ENCODE data around the gene RETREG2.
A peak's percentile ranks its signal among the peaks of the same experiment; 100 is the strongest.

RETREG2 gene

GRCh38 chr2:219174146-219174545 lies 3.9 kb upstream of the RETREG2 start:
- no peak for TF ChIP-seq CTCF (conservative IDR thresholded peaks at IDR 0.05; ENCODE audit: low read depth, low read length)
- no peak for DNase-seq (ENCODE audit: low read depth)
- no peak overlapping the region for H3K4me3 ChIP-seq (ENCODE audit: low read depth, low read length)

GRCh38 chr2:219174801-219175200 lies 3.3 kb upstream of the RETREG2 start:
- no peak overlapping the region for H3K4me3 ChIP-seq (ENCODE audit: low read depth, low read length)
- TF ChIP-seq CTCF (conservative IDR thresholded peaks at IDR 0.05; ENCODE audit: low read depth, low read length), result no peak

GRCh38 chr2:219175486-219175885 lies 2.6 kb upstream of the RETREG2 start:
- TF ChIP-seq CTCF (conservative IDR thresholded peaks at IDR 0.05; ENCODE audit: low read depth, low read length), result no peak
- H3K4me3 ChIP-seq (ENCODE audit: low read depth, low read length), result no peak overlapping the region
- DNase-seq (ENCODE audit: low read depth), result no peak

More at GRCh38 chr2:219174801-219175200, 3.3 kb upstream of the RETREG2 start:
- DNase-seq (ENCODE audit: low read depth), result no peak

- no peak for TF ChIP-seq CTCF (conservative IDR thresholded peaks at IDR 0.05; ENCODE audit: low read depth, low read length)
- H3K4me3 ChIP-seq (ENCODE audit: low read depth, low read length), result peak overlapping the region; percentile 67
- DNase-seq (ENCODE audit: low read depth), result peak; percentile 50
Observed at GRCh38 chr2:219175928-219176817, 1.9 kb upstream of the RETREG2 start.

GRCh38 chr2:219176818-219177551 lies 1.1 kb upstream of the RETREG2 start, which contains the start of gene CNPPD1:
TSS of gene CNPPD1 (minus strand) at chr2:219176925. CDS start at chr2:219176828, 97 bp downstream.
- no peak for TF ChIP-seq CTCF (conservative IDR thresholded peaks at IDR 0.05; ENCODE audit: low read depth, low read length)
- peak within 1 kb of the TSS; percentile 67 for H3K4me3 ChIP-seq (ENCODE audit: low read depth, low read length)
- peak; percentile 76 for DNase-seq (ENCODE audit: low read depth)

GRCh38 chr2:219178377-219179175 lies 501 bp downstream of the RETREG2 start:
- H3K4me3 ChIP-seq (ENCODE audit: low read depth, low read length), result peak overlapping the region; percentile 67
- peak; percentile 30 for DNase-seq (ENCODE audit: low read depth)
- TF ChIP-seq CTCF (conservative IDR thresholded peaks at IDR 0.05; ENCODE audit: low read depth, low read length), result no peak

All from choroid plexus epithelial cell (primary cell).